ENCODE measurements around the gene EFCAB3.
"Not testable (repeated sequence)": the region's sequence is repeated elsewhere in the genome, so short reads cannot be mapped to it uniquely, and the experiment has no call there.

Gene EFCAB3

DNA sequence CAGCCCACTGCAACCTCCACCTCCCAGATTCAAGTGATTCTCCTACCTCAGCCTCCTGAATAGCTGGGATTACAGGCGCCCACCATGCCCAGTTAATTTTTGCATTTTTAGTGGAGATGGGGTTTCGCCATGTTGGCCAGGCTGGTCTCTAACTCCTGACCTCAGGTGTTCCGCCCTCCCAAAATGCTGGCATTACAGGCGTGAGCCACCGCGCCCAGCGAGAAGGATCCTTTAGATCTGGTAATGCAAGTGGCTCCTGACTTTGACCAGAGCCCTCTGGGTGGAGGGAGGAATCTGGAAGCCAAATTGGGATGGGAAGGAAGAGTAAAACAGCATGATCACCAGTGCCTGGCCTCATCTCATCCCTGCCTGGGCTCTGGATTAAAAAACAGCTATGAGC is 84.9 kb downstream of the EFCAB3 start:
- DNase-seq (ENCODE audit: low spot score): not testable (repeated sequence)

All from Ammon's horn (tissue), 1 donor.